ENCODE data around the gene BCDIN3D.

GRCh38 chr12:49842519-49843352, at the start of gene BCDIN3D:
- TF ChIP-seq CTCF (IDR thresholded peaks at IDR 0.05) (no peak), POLR2A (IDR thresholded peaks at IDR 0.05) (peak; percentile 78), POLR2AphosphoS5 (IDR thresholded peaks at IDR 0.05) (peak; percentile 97)

All from prostate gland (tissue), 2 donors.